ENCODE results near the gene ATF6B. TPM values are rescaled to one million over a fixed set of nuclear protein-coding genes. Genes with fewer than 3 reads are reported as not detected.

ATF6B gene
- total RNA-seq, 1 donor = 17.3 TPM

- no peak overlapping the region for H3K4me3 ChIP-seq (ENCODE audit: low read depth, low read length)
- no peak for TF ChIP-seq CTCF (IDR thresholded peaks at IDR 0.05; ENCODE audit: insufficient read depth, low read depth, low read length)
- no peak for DNase-seq (ENCODE audit: low read depth)
Measured at GRCh38 chr6:32140420-32141046, 12.5 kb upstream of the ATF6B start.

DNA sequence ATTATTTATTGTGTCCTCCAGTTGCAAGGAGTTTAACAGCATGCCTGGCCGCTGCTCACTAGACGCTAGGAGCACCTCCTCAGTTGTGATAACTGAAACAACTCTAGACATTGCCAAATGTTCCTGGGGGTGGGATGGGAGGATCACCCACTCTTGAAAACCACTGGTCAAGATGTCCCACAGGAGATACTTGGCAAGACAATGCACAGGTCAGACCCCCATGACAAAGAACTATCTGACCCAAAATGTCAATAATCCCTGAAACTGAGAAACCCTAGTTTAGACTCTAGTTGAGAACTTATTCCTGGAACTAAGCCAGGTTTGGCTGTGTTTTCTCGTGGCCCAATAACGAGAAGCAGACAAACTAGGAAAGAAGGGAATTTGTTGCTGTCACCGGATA lies 11.5 kb upstream of the ATF6B start:
- no peak for DNase-seq (ENCODE audit: low read depth)

GRCh38 chr6:32137454-32137853 lies 9.4 kb upstream of the ATF6B start:
- DNase-seq (ENCODE audit: low read depth) = no peak
- H3K4me3 ChIP-seq (ENCODE audit: low read depth, low read length) = no peak overlapping the region
- TF ChIP-seq CTCF (IDR thresholded peaks at IDR 0.05; ENCODE audit: insufficient read depth, low read depth, low read length) = no peak

More for the DNA sequence above, 11.5 kb upstream of the ATF6B start:
- no peak for TF ChIP-seq CTCF (IDR thresholded peaks at IDR 0.05; ENCODE audit: insufficient read depth, low read depth, low read length)
- H3K4me3 ChIP-seq (ENCODE audit: low read depth, low read length) = no peak overlapping the region

GRCh38 chr6:32133786-32134185 lies 5.7 kb upstream of the ATF6B start:
- TF ChIP-seq CTCF (IDR thresholded peaks at IDR 0.05; ENCODE audit: insufficient read depth, low read depth, low read length) = no peak
- no peak overlapping the region for H3K4me3 ChIP-seq (ENCODE audit: low read depth, low read length)
- no peak for DNase-seq (ENCODE audit: low read depth)

DNA sequence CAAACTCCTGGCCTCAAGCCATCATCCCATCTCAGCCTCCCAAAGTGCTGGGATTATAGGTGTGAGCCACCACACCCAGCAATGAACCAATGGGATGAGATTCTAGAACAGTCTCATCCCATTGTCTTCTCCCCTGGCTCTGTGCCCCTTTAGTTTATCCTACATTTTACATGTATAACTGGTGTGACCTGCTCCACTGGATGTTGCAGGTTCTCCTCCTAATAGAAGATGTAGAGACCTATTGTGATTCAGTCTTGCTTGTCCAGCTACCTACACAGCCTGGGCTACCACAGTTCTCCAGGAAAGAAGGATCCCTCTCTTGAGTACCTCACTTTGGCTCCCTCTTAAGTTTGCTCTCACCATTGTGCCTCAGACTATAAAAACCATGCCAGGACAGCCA lies 4.1 kb upstream of the ATF6B start:
- no peak overlapping the region for H3K4me3 ChIP-seq (ENCODE audit: low read depth, low read length)
- TF ChIP-seq CTCF (IDR thresholded peaks at IDR 0.05; ENCODE audit: insufficient read depth, low read depth, low read length) = no peak
- DNase-seq (ENCODE audit: low read depth) = no peak

- TF ChIP-seq CTCF (IDR thresholded peaks at IDR 0.05; ENCODE audit: insufficient read depth, low read depth, low read length) = no peak
- H3K4me3 ChIP-seq (ENCODE audit: low read depth, low read length) = no peak overlapping the region
- no peak for DNase-seq (ENCODE audit: low read depth)
Measured at GRCh38 chr6:32131439-32131948, 3.4 kb upstream of the ATF6B start.

Data from fibroblast of villous mesenchyme (primary cell).